ENCODE data around the gene SNCAIP.
"Not testable (repeated sequence)": the region's sequence is repeated elsewhere in the genome, so short reads cannot be mapped to it uniquely, and the experiment has no call there.

Gene SNCAIP

DNA sequence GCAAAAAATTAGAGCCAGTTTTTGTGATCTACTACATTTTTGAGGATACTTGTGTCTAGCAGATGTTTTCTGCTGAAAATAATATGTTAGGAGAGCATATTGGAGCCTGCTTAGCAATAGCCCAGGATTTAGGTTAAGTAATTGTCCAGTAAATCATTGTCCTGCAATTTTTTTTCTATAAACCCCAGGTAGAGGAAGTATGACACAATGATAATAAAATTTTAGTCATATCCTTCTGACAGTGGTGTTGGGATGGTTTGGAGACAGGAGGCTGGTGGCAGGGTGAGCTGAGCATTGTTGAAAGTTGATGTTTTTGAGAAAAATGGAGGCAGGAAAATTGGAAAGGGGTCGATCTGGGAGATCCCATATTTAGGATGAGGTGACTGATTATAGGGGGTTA, 3.5 kb downstream of the SNCAIP start:
- DNase-seq (ENCODE audit: low spot score): no peak

DNA sequence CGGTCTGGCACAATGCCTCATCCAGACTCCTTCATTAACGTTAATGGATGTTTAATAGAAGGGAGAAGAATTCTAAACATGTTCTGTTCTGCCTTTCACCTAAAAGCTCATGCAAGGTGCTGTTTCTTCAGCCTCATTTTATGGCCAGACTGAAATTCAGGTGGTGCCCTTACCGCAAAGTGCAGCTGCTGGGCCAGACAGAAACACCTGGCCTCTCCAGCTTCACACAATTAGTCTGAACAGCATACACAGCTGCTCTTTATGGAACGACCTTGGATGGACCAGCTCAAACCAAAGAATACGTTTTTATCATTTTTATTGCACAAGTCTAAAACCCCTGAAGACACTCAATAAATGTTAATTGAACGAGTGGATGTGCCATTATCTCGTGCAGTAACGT, 4.6 kb downstream of the SNCAIP start:
- DNase-seq (ENCODE audit: low spot score): no peak

DNA sequence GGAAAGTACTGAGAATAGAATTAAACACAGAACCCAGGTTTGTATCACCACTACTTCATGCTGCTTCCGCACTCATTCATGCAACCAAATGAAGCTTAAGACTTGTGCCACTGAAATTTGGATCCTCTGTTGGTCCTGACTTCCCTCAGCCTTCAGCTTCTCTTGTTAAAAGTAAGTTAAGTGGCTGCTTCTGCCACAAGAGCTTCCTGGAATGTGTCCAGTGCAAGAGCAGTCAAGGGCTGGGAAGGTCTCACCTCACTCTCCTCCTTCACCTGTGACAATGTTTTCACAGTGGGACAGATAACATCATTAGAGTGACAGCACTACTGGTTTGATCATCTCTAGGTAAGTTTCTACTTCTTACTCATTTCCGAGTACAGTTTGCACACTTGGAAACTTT, 7.9 kb downstream of the SNCAIP start:
- no peak for DNase-seq (ENCODE audit: low spot score)

DNA sequence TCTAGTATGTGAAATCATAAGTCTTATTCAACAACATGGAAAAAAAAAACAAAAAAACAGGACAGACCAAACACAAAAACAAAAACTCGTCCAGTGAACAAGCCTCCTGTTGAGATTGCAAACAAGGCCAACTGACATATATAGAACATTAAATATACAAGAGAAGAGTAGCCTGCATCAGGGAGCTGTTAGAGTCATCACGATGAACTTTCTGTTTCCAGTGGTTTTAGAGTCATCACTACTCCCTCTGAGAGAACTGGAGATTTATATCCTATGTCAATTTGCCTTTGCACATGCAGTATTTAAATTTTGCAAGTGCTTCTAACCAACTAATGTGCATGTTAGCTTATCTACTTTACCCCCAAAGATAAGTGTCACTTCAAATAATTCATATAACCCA, 9.9 kb downstream of the SNCAIP start:
- DNase-seq (ENCODE audit: low spot score): no peak

DNA sequence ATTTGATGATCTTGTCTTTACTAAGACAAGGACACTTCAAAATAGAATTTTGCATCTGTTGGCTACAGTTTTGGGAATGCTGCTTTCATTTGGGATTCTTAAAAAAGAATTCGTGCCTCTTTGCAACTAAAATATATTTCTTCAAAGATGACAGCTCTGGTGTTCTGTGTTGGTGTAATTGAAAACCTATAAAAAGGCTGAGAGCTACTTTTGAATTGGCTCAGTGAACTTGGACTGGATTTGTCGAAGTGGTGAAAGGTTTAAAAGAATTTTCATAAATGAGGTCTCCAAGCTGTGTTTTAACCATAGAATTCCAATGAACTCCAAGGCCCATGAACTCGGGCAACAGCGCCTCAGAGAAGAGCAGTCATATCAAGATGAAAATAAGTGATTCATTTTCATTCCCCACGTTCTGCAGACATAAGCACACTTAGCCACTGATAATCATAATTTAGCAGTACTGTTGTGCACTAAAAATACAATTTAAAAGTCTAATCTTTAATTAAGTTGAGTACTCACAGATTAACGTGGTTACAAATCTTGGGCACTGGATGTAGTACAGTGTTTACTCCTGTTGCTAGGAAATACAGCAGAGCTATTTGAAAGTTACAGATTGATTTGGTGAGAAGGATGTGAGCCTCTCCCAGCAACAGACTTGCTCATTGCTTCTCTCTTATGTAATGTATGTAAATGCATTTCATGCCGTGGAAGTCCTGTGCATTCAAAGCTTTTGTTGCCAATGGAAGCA, 10.9 kb downstream of the SNCAIP start:
- DNase-seq (ENCODE audit: low spot score): no peak

DNA sequence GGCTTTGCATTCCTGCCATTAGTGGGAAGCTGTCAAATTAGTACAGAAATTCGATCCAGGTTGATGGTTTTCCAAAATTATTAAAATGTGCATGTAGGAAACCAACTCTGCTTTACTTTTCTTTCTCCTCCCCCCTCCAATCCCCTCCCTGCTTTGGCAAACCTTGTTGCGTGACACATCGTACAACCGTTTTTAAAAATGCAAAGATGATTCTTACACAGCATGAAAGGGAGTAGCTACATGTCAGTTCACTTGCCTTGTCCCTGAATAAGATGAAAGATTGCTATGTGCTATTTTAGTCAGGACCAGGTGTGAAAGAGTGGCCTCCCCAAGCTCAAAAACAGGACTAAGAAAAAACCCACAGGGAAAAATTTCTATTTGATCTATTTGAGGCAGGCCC, 11.7 kb downstream of the SNCAIP start:
- DNase-seq (ENCODE audit: low spot score): no peak

DNA sequence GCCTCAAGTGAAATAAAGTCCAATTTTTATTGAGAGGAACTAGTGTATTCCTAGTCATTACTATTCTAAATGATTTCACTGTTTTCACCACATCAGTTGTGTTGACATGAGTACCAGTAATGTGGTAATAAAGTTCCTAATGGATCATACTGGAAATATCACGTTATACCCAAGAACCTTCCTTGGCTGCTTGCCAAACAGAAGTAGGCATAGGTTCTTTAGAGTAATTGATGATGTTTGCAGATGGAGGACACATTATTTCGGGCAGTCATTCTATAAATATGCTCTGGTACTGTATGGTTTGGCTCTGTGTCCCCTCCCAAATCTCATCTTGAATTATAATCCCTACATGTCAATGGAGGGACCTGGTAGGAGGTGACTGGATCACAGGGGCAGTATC, 15.1 kb downstream of the SNCAIP start:
- no peak for DNase-seq (ENCODE audit: low spot score)

DNA sequence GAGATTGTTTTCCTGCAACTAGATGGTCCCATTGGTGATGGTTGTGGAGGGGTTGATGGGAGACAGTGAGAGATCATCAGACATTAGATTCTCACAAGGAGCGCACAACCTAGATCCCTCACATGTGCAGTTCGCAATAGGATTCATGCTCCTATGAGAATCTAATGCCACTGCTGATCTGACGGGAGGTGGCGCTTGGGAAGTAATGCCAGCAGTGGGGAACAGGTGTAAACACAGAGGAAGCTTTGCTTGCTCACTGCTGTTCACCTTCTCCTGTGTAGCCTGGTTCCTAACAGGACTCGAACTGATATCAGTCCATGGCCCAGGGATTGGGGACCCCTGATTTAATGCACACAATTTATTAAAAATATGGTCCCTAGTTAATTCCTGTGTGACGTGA, 18.8 kb downstream of the SNCAIP start:
- DNase-seq (ENCODE audit: low spot score): no peak

DNA sequence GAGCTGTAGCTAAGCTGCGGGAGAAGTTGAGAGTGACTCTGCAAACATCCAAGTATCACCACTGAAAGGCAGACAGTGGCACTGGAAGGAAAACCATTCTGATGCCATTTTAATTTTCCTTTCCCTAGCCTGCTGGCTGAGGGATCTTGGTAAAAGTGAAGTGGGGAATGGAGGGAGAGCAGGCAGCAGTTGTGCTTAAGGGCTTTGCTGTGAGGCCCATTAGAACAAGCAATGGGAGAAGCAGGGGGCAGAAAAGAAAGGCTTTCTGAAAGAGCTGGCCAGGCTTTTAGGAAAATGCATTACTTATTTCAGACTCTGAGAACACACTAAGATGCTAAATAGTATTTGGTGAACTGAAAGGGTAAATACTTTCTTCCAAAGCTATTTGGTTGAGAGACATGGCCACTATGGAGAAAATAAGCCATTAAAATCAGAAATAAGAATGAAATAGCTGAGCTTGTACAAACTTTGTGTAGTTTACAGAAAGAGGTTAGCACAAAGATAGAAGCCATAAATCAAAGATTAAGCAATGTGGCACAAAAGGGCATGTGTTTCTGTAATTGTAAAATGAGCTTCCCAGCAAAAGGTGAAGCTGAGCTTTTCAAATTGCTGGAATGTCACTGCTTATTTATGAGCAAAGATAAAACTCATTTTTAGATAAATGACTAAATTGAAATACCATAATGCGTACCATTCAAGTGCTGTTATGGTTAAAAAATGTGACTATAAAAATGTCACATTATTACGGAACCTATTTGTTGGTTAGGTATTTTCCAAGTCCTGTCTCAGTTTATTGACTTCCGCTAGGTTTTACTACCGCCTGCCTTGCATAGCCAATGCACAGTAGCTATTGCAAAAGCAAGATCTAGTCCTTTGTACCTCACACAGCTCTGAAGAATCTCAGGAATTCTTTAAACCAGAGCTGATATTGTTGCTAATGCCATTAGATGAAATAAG, 20.8 kb downstream of the SNCAIP start:
- no peak for DNase-seq (ENCODE audit: low spot score)

DNA sequence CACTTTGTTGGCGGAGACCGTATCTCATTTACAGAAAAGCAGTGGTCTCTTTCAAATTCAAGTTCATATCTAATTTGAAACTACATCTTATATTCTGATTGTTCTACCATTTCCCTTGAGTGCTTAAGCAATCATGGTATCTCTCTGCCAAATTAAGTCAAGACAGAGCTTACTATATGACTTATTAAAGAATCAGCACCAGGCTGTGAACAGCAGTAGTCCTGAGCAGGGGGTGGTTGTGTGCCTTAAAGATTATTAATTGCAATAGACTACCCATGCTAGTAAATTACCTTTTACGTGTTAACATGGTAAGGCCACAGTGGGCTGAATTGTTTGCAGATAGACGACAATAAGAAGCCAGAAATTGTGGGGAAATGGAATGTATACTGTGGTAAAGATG, 21.5 kb downstream of the SNCAIP start:
- DNase-seq (ENCODE audit: low spot score): no peak

DNA sequence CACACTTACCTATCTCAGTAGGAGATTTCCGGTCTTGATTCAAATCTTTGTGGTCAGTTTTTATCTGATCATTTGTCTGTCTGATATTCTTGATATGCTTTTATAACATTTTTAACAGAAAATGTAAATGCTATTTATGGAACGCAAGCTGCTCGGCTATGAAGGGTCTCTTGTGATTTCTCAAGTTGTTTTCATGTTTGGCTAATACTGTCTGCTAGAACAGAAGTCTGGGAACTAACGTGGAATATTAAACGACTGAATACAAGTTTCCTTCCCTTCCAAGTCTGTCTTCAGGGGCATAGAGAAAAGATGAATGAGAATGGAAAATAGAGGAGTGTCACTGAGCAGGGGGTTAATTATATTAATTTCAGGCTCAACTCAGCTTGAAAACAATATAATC, 27.6 kb downstream of the SNCAIP start:
- DNase-seq (ENCODE audit: low spot score): no peak

DNA sequence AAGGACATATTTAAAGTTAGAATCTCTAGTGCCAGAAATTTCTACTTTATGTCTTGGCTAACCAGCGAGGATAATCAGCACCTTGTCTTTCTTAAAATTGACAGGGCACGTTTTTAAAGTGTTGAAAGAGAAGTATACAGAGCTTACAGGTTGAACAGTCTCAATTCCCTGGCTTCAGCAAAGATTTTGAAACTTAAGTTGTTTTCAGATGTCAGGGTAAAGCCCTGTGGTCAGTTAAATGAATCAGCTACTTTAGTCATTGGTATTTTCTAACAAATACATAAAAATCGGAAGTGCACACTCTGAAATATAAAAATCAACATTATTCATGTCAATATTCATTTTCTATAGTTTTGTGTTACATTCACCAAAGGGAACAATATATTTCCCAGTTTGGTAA, 29.1 kb downstream of the SNCAIP start:
- no peak for DNase-seq (ENCODE audit: low spot score)

DNA sequence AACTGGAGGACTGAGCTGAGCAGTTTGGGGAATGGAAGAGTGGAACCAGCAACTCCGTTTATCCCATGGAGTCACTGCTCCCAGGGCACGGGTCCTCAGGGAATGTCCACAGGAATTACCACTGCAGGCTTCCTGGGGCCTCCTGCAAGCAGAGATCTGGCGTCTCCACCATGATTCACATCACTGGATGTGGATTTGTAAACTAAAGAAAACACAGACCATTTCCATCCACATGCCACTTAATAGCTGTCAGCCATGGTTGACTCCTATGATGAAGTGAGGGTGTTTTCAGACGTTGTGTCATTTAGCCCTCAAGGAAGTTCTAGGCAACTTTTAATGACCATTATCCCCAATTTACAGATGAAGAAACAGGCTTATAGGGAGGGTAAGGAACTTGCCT, 30.2 kb downstream of the SNCAIP start:
- DNase-seq (ENCODE audit: low spot score): no peak

DNA sequence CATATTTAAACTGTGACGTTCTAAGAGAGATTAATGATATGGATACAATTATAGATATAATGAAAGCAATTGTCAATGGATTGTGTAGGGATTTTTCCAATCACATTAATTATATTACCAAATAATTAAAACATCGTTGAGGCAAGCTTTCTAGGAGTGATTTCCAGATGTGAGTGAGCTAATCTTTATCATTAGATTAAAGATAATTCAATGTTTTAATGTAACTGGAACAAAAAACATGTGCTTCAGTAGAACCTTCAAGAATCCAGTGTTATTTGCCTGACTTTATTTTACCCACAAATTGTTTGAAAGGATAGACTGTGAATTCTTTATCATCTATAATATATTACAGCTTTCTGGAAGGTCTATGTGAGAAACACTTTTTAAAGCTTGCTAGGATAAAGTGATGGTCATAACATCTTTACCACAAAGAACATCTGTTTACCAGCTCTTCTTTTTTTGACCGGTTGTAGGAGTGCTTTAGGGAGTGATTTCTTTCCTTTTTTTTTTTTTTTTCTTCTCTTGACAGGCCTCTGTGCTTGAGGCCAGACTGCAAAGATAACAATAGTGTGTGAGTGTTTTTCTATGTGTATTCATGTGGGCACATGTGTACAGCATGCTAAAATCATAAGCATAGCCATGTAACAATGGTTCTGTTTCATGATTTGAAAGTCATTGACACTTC, 35.0 kb downstream of the SNCAIP start:
- no peak for DNase-seq (ENCODE audit: low spot score)

DNA sequence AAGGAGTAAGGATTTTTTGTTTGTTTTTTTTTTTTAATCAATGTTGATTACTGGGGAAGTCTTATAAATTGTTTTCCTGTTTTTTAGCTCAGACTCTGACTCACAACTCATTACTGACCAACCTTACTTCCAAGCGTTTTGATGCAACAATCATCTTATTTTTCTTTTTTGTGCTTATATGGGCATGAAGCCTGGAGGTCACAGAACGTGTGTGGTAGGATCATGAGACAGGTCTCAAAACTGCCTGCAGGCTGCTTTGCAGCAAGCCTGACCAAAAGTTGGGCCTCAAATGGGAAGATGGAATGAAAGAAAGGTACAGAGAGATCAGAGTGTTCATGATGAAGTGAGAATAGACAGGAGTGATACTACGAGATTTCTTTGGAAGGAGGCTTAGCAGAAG, 38.5 kb downstream of the SNCAIP start:
- DNase-seq (ENCODE audit: low spot score): no peak

DNA sequence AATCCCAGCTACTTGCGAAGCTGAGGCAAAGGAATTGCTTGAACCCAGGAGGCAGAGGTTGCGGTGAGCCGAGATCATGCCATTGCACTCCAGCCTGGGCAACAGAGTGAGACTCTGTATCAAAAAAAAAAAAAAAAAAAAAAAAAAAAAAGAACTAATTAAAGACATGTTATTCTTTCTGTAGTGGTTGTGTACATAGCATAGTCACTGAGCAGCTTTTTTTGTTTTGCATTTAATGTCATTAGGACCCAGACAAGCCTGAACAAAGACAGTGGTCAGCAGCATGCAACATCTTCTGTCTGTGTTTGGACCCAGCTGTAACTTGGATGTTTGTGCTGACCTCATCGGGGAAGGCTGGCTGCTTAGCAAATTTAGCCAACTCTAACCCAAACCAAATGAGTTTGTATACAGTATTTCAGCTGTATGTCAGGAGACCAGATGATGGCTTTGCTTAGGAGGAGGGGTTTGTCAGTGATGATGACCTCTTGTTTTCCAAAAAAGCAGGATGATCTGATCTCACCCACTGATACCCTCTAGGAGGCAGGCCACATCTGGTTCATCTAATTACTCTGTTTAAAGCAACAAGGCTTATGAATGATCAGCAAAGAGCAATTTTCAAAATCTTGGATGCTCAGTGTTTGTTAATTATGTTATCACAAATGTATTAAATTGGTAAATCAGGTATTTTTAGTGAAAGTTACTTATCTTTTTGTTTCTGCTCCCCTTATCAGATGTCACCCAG, 39.5 kb downstream of the SNCAIP start:
- no peak for DNase-seq (ENCODE audit: low spot score)

DNA sequence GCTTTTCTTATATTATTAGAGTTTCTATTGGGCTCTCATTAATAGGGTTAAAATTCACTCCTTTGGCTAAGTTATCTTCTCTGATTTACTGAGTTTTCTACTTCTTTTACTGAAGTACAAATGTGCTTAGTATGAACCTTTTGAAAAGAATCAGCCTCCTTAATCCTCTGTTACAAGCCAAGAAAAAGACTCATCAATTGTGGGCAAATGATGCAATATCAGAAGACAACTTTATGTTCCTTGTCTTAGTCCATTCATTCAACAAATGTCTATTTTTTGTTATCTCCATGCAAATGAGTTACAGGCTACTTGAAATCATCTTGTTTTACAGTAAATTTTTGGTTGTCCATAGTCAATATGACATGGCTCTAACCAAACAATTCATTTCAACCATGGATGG, 40.3 kb downstream of the SNCAIP start:
- no peak for DNase-seq (ENCODE audit: low spot score)

DNA sequence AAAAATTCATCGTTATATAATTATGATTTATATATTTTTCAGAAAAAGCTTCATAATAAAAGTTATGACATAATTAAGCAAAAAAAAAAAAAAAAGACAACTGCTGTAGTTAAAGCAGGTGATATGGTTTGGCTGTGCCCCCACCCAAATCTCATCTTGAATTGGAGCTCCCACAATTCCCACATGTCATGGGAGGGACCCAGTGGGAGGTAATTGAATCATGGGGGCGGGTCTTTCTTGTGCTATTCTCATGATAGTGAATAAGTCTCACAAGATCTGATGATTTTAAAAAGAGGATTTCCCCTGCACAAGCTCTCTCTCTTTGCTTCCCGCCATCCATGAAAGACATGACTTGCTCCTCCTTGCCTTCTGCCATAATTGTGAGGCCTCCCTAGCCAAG, 41.3 kb downstream of the SNCAIP start:
- DNase-seq (ENCODE audit: low spot score): not testable (repeated sequence)

DNA sequence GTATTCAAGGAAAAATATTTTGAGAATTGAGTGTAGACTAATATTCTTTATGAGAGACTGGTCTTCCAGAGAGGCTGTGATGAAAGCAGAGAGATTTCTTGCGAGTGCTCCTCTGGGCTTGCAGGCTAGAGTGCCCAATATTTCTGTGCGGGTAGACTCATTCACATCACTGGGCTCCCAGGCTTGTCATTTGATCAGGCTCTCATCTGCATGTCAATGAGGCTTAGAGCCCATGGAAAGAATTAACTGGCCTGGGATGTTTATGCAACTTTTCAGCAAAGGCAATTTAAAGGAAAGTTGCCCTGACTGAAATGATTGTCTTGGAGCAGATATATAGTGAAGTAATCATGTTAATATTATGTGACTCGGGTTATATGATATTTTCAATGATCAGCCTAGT, 42.3 kb downstream of the SNCAIP start:
- DNase-seq (ENCODE audit: low spot score): no peak

DNA sequence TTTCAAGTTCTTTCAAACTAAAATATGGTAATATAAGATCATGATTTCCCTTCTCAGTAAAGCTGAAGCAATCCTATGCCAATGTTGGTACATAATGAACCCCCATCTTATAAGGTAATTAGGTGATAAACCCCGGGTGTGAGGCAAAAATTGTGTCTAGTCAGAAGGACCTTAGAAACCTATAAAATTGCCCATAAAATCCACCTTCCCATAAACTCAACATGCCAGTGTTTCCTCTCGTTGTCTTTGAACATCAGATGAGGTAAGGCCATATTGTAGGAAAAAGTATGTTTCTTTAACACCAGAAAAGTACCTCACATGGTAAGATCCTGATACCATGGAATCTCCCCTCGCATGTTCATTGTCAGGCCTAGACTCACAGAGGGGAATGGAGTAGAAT, 43.3 kb downstream of the SNCAIP start:
- DNase-seq (ENCODE audit: low spot score): no peak

DNA sequence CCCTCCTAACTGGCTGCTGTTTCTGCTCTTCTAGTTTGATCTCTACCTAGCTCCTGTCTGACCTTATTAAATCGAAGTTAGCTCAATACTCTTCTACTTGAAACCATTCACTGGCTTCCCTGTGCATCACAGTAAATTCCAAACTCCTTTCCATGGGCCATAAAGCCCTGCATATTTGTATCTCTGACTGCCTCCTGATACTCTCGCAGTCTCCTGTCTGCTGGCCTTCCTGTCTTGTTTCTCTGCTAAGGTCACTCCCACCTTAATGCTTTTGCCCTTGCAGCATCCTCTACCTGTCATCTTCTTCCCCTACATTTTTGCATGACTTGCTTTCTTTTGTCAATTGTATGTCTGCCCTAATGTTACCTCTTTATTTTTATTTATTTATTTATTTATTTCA, 44.8 kb downstream of the SNCAIP start:
- no peak for DNase-seq (ENCODE audit: low spot score)

DNA sequence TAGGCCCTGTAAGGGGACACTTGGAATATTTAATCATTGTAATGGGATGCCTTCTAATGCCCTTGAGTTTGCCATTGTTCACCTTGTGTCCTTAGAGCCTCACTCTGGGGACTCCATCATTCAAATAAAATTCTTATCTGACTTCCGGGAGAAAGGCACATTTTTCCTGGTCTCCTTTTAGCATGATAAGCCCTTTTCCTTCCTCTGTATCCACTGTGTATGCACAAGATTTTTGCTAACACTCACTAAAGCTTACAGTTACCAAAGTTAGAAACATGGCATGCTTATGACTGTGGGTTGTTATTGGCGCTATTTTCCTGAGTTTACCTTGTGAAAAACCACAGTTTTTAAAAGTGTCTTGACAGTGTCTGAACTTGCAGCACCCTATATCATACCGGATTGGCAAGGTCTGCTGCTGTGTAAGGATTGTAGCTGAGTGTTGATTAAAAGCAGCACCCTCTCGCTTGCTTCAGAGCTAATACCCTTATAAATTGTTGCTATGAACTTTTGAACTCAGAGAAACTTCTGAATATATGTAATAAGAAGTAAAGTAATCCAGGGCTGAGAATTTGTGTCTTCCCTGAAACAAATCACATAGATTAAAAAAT, 46.4 kb downstream of the SNCAIP start:
- no peak for DNase-seq (ENCODE audit: low spot score)
